ENCODE measurements around the gene TMEM89. TPM values are rescaled to one million over a fixed set of nuclear protein-coding genes. Genes with fewer than 3 reads are reported as not detected.

The TMEM89 gene
- total and polyA plus RNA-seq, 8 donors, result 0.62 TPM; not detected in 7

DNA sequence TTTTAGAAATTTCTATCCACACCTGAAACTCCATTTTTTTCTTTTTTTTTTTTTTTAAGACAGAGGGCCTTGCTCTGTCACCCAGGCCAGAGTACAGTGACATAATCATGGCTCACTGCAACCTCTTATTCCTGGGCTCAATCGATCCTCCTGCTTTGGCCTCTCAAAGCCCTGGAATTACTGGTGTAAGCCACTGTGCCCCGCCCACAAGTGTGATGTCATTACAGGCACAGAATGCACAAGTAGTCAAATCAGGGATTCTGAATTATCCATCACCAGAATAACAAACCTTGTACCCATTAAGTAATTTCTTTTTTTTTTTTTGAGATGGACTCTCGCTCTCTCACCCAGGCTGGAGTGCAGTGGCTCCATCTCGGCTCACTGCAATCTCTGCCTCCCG, 14.1 kb downstream of the TMEM89 start:
- no peak for DNase-seq
- intact Hi-C loops (cut with DNase I; ENCODE audit: low total_unique reads), result no loop called here
- H3K4me1 ChIP-seq, result peaks cover 18 to 39% (median 27%) of the 10 kb centered on the region in 4 donors
- TF ChIP-seq POLR2A (IDR thresholded peaks at IDR 0.05) (no peak), CTCF (IDR thresholded peaks at IDR 0.05) (no peak), EP300 (IDR thresholded peaks at IDR 0.05) (no peak), POLR2AphosphoS5 (IDR thresholded peaks at IDR 0.05) (no peak)
- no peak overlapping the region for H3K27ac ChIP-seq
- WGBS, 5 donors, result 95 to 97% (median 95%) methylated on average over 5 of the region's 5 CpGs
- H3K9me3 ChIP-seq, result no peaks in the 10 kb centered on the region
- no peaks in the 10 kb centered on the region for H3K27me3 ChIP-seq
- peak overlapping the region in 1 of 4 donors; percentile 96 for H3K4me3 ChIP-seq
- peaks cover 40 to 52% (median 50%) of the 10 kb centered on the region in 4 donors for H3K36me3 ChIP-seq

GRCh38 chr3:48601622-48601994, 20.0 kb downstream of the TMEM89 start:
- TF ChIP-seq POLR2AphosphoS5 (IDR thresholded peaks at IDR 0.05), result no peak
- TF ChIP-seq POLR2A (IDR thresholded peaks at IDR 0.05), result no peak
- no peak for TF ChIP-seq EP300 (IDR thresholded peaks at IDR 0.05)
- TF ChIP-seq CTCF (IDR thresholded peaks at IDR 0.05), result no peak
- intact Hi-C loops (cut with DNase I; ENCODE audit: low total_unique reads), result no loop called here
- Histone ChIP-seq H3K4me1 (peaks cover 15 to 34% (median 23%) of the 10 kb centered on the region in 4 donors), H3K9me3 (no peaks in the 10 kb centered on the region), H3K27me3 (no peaks in the 10 kb centered on the region), H3K36me3 (peaks cover 83 to 99% (median 95%) of the 10 kb centered on the region in 4 donors), H3K27ac (peak overlapping the region in 1 of 5 donors; percentile 25), H3K4me3 (no peak overlapping the region)
- no peak for DNase-seq
- 58 to 81% (median 64%) methylated on average over 2 of the region's 2 CpGs for WGBS, 5 donors

DNA sequence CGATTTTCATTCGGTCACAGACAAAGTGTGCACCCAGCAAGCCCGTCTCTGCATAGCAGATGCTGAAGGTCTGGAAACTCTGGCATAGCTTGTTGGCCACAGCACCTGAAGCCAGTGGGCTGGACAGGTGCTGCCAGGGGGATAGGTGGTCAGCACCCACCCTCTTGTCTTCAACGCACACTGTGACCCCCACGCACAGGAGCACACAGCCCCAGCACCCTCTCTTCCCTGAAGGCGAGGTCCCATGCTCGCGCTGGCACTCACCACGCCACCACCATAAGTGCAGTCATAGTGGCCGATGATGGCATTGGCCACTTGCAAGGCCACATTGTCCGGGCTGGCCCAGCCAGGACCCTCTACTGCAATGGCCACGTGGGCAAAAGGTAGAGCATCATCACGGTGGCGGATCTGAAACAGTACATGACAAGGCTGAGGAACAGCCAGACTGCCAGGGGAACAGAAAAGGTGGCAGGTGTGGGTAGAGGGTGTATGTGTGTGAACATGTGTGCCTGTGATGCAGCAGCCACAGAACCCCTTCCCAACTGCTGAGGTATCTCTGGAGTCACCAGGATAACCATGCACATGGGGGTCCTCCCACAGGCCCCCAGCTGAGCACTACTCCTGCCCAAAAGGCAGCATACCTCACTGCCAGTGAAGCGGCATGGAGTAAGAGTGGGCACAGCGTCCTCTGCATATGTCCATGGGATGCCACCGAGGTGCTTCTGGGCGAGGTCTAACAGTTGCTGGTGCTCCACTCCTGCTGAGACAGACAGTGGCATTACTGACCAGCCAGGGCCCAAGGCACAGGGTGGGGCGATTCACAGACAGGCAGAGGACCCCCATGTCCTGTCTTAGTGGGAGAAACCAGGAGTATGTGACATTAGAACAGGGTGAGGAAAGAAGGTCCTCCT, 20.6 kb downstream of the TMEM89 start:
- H3K4me3 ChIP-seq, result no peak overlapping the region
- peaks cover 15 to 30% (median 23%) of the 10 kb centered on the region in 4 donors for H3K4me1 ChIP-seq
- TF ChIP-seq POLR2A (IDR thresholded peaks at IDR 0.05) (no peak), EP300 (IDR thresholded peaks at IDR 0.05) (no peak), POLR2AphosphoS5 (IDR thresholded peaks at IDR 0.05) (no peak), CTCF (IDR thresholded peaks at IDR 0.05) (no peak)
- no peak for DNase-seq
- H3K27ac ChIP-seq, result peak overlapping the region in 2 of 5 donors; percentile 25 to 83
- no peaks in the 10 kb centered on the region for H3K9me3 ChIP-seq
- intact Hi-C loops (cut with DNase I; ENCODE audit: low total_unique reads), result no loop called here
- 94 to 96% (median 95%) methylated on average over 18 to 19 of the region's 19 CpGs for WGBS, 5 donors
- H3K36me3 ChIP-seq, result peaks cover 77 to 94% (median 88%) of the 10 kb centered on the region in 4 donors
- H3K27me3 ChIP-seq, result no peaks in the 10 kb centered on the region

DNA sequence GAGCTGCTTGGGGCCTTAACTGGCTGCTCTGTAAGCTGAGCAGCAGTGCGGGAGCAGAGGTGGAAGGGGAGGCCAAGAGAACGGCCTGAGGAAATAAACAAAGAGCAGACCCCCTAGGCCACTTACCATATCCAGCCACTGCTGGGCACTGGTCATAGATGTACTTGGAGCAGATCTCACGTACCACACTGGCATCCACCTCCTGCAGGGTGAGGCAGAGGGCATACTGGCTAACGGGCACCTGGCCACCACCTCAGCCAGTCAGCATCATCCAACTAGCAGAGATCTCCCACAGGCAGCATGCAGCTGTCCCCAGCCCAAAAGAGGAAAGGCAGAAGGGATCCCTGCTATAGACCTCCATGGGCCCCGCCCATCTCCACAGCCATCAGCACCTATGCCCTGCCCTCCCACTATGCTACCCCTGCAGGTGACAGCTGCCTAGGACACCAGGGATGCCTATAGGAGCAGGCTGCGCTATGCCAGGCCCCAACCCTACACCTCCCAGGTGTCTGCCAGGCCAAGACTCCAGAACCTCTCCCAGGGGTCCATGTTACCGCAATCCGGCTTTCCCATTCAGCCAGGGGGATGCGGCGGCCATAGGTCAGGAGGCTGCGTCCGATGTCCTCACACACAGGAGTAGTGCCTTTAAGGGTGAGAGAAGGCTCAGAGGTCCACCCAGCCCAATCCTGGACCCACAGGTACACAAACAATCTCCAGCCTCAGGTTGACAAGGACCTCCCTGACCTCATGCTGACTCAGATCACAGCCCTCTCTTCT, 21.9 kb downstream of the TMEM89 start:
- peaks cover 0 to 9% (median 4%) of the 10 kb centered on the region in 3 donors for H3K27me3 ChIP-seq
- DNase-seq, result no peak
- TF ChIP-seq POLR2A (IDR thresholded peaks at IDR 0.05) (no peak), POLR2AphosphoS5 (IDR thresholded peaks at IDR 0.05) (no peak), EP300 (IDR thresholded peaks at IDR 0.05) (no peak), CTCF (IDR thresholded peaks at IDR 0.05) (no peak)
- H3K36me3 ChIP-seq, result peaks cover 65 to 81% (median 76%) of the 10 kb centered on the region in 4 donors
- H3K9me3 ChIP-seq, result no peaks in the 10 kb centered on the region
- intact Hi-C loops (cut with DNase I; ENCODE audit: low total_unique reads), result no loop called here
- no peak overlapping the region for H3K4me3 ChIP-seq
- 92 to 97% (median 93%) methylated on average over 12 of the region's 12 CpGs for WGBS, 5 donors
- H3K4me1 ChIP-seq, result peaks cover 27 to 39% (median 33%) of the 10 kb centered on the region in 4 donors
- peak overlapping the region in 4 of 5 donors; percentile 79 to 84 (median 82) for H3K27ac ChIP-seq
